ENCODE measurements around the gene CCDC158.

DNA sequence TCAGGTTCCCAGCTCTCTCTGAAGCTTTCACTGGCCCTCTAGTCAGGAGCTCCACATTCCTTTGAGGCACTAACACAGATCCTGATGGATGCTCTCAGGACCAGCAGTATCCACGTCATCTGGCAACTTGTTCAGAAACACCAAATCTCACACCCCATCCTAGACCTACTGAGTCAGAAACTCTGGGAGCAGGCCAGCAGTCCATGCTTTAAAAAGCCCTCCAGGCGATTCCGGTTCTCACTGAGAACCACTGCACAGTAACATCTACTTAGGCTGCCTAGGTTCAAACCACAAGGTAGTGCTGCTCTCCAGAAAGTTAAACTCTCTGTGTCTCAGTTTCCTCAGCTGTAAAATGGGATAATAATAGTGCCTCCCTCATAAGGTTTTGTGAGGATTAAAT, 55.3 kb downstream of the CCDC158 start:
- TF ChIP-seq, protein P1, sequence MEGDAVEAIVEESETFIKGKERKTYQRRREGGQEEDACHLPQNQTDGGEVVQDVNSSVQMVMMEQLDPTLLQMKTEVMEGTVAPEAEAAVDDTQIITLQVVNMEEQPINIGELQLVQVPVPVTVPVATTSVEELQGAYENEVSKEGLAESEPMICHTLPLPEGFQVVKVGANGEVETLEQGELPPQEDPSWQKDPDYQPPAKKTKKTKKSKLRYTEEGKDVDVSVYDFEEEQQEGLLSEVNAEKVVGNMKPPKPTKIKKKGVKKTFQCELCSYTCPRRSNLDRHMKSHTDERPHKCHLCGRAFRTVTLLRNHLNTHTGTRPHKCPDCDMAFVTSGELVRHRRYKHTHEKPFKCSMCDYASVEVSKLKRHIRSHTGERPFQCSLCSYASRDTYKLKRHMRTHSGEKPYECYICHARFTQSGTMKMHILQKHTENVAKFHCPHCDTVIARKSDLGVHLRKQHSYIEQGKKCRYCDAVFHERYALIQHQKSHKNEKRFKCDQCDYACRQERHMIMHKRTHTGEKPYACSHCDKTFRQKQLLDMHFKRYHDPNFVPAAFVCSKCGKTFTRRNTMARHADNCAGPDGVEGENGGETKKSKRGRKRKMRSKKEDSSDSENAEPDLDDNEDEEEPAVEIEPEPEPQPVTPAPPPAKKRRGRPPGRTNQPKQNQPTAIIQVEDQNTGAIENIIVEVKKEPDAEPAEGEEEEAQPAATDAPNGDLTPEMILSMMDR (conservative IDR thresholded peaks at IDR 0.05; ENCODE audit: low read length): no peak
- no peak for TF ChIP-seq EZH2phosphoT487 (IDR thresholded peaks at IDR 0.05; ENCODE audit: borderline replicate concordance, low read depth, low read length)
